Measurements from ENCODE around the gene RASSF4.

DNA sequence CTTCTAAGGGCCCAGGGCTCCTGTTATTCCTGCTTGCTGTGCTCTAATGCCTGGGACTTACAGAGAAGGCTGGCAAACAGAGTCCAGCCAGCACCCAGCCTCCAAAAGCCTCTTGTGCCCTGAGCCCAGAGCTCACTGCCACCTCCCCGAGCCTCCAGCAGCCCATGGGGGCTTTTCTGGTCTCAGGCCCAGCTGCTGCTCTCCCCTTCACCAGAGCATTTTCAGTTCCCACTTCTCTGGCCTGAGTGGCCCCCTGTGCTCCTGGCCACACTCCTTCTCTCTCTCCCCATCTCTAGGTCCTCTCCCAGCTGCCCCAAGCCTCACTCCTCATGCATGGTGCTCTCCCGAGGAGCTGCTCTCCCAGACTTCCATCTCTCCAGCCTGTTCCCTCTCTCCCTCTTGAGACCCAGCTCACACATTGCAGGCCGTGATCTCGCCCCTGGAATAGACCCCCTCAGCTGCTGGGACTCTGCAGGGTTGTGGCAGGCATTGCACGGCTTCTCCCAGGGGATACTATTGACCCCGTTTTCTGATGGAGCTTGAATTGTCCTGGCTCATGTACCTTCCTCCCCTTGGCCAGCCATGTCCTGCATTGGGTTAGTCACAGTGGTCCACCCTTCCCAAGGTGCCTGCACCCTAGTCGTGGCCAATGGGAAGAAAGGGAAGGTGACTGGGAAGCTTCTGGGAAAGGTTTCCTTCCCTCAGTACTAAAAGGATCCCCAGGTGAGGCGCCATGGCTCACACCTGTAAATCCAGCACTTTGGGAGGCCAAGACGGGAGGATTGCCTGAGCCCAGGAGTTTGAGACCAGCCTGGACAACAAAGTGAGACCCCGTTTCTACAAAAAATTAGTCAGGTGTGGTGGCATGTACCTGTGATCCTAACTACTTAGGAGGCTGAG lies 9.0 kb upstream of the RASSF4 start:
- TF ChIP-seq CTCF (IDR thresholded peaks at IDR 0.05) (no peak), POLR2A (IDR thresholded peaks at IDR 0.05) (no peak)

Data from heart left ventricle (tissue), 13 donors.